Epithelial cell of esophagus (primary cell): Measurements from ENCODE around the gene PACSIN2.

Source experiments
- DNase-seq: peaks from one replicate; pipeline ENCODE4 v3.0.0; 2010; ENCODE audit warnings: low read depth
- H3K4me3 ChIP-seq: 2 replicates; pipeline ENCODE4 v1.5.1; 2011; ENCODE audit warnings: mild to moderate bottlenecking, low read length, control low read depth
- TF ChIP-seq, protein P1 (sequence below): IDR thresholded peaks from 2 replicates; pipeline ENCODE4 v1.5.1; 2011; ENCODE audit warnings: low read depth, mild to moderate bottlenecking, low read length, control low read depth, inconsistent platforms; ENCODE audit not compliant: insufficient read depth; ENCODE audit errors: missing control alignments

PACSIN2 gene

DNA sequence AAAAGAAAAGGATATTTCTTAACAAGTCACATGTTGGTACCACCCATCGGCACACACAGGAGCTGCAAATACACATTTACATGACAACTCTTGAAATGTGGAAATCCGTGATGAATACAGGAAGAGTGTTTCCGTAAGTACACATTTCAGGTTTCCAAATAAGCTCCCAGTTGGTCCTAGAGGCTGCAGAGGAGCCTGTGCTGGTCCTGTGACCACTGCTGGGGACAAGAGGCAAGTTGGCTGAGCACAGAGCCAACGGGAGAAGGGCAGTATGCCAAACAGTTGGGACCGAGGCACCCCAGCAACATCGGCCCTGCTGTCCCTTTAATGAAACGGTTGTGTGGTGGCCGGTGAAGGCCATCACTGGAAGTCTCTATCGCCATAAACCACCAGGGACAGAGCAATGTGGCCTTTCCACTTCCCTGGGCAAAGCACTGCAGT, 119.4 kb downstream of the PACSIN2 start:
- DNase-seq, result no peak
- no peak overlapping the region for H3K4me3 ChIP-seq

DNA sequence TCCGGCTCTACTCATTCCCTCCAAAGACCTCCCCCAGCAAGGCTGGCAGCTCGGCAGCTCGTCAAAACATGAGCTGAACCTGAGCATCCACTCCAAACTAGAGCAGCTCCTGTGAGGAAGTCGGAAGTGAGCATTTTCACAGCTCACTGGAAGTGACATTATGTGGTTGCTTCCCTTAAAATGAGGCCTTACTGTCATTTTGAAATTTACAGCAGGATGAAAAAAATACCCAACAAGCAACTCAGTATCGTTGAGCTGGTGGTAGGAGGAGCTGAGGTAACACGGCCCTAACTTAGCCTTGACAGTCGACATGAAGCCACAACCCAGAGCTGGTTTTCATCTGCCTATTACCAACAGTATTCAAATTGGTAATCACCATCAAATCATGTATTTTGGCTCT, 119.9 kb downstream of the PACSIN2 start:
- no peak overlapping the region for H3K4me3 ChIP-seq
- TF ChIP-seq, protein P1, sequence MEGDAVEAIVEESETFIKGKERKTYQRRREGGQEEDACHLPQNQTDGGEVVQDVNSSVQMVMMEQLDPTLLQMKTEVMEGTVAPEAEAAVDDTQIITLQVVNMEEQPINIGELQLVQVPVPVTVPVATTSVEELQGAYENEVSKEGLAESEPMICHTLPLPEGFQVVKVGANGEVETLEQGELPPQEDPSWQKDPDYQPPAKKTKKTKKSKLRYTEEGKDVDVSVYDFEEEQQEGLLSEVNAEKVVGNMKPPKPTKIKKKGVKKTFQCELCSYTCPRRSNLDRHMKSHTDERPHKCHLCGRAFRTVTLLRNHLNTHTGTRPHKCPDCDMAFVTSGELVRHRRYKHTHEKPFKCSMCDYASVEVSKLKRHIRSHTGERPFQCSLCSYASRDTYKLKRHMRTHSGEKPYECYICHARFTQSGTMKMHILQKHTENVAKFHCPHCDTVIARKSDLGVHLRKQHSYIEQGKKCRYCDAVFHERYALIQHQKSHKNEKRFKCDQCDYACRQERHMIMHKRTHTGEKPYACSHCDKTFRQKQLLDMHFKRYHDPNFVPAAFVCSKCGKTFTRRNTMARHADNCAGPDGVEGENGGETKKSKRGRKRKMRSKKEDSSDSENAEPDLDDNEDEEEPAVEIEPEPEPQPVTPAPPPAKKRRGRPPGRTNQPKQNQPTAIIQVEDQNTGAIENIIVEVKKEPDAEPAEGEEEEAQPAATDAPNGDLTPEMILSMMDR, result no peak
- DNase-seq, result no peak

More for the DNA sequence above, 119.4 kb downstream of the PACSIN2 start:
- TF ChIP-seq, protein P1, result no peak

DNA sequence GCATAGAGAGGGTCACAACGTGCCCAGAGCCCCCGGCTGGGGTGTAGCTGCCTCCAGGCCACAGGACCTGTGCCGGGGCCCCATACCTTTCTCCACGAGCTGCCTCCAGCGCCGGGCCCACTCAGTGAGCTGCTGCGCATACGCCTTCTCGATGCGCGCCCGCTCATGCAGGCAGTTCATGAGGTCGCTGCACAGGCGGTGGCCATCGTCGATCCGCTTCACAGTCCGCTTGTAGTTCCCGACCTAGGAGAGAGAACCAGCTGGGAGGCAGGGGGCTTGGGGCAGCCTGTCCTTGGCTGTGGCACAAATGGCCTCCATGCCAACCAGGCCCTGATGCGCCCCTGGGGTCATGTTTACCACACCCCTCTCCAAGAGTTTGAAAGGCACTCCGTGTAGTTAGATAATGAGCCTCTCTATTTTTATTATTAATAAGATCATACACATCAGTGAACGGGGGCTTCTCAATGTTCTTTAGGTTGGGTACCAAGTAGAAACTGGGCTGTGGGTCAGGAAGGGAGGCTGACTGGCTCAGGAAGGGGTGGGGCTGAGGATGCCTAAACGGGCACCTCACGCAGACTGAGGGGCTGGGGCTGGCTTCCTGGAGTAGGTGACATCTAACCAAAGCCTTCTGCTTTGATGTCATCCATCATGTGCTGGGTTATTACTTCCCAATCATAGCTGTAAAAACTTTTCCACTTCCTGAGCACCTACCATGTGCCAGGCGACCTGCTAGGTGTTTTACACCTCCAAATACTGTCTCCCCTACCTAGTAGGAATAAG, 121.4 kb downstream of the PACSIN2 start:
- TF ChIP-seq, protein P1, result no peak
- no peak overlapping the region for H3K4me3 ChIP-seq
- no peak for DNase-seq

DNA sequence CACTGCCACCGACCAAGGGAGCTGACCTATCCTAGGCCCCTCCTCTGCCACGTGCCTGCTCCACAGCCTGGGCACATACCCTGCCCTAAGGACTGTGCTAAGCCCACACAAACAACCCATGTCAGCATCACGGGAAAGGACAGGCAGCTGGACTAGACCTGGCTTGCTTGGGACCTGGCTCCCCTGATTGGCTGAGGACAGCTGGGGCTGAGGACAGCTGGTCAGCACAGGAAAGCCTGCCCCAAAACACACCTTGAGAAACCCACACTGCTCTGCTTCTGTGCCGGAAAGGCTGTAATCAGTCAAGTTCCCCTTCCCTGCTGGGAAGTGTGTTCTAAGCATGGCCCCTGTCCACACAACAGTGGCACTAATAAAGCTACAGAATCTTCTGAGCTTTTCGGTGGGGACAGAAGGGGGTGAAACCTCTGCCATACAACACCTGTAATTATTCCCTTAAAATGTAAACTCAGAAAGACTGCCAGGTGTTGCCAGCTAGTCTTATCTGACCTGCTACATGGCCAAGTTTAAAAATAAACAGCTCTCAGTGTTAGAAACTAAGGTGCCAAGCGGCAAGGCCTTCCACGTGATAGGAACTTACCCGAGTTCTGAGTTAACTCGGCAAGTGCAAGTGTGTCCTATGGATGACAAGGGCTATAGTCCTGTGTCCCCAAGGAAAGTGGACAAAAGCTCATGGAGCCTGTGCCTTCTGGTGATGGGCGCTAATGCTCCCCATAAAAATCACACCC, 122.2 kb downstream of the PACSIN2 start:
- H3K4me3 ChIP-seq, result no peak overlapping the region
- TF ChIP-seq, protein P1, result no peak
- no peak for DNase-seq

DNA sequence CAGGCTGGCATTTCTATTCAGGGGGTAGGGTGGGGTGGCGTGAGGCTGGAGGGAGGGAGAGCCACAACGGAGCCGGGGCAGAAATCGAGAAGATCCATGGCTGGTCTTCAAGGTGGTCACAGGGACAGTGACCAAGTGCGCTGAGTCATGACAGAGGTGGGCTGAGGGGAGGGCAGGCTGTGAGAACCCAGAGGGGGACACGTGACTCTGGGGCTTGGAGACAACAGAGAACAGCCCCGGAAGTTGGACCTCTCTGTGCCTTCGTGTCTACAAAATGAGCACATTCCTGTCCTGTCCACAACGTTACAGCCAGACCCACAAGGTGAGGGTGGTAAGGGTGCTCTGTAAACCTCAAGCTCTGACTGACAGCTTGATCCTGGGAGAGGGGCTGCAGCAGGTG, 122.8 kb downstream of the PACSIN2 start:
- DNase-seq, result no peak
- no peak overlapping the region for H3K4me3 ChIP-seq
- TF ChIP-seq, protein P1, result no peak

DNA sequence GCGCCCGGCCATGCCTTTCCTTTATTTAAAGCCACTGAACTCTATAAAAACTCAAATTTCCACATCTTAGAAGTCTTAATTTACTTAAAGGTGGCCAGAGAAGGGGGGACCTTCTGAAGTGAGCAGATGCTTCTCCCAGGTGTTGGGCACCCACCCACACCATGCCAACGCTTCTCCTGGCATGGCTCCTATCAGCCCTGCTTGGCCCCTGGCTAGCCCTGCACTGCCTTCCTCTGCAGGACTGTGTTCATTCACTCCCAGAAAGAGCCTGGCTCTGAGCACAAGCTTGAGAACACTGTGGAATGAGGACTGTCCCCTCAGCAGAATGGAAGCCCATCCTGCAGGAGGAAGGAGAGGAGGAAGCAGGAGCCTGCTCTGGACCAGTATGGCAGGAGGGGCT, 123.3 kb downstream of the PACSIN2 start:
- H3K4me3 ChIP-seq, result no peak overlapping the region
- DNase-seq, result no peak

More for the DNA sequence above, 123.3 kb downstream of the PACSIN2 start:
- TF ChIP-seq, protein P1, result no peak
